Upper lobe of left lung (tissue), 4 donors: ENCODE results near the gene GNG5.

Experiments used
- EP300 ChIP-seq, 4 donors: sonication (generic); formaldehyde crosslinking; IDR thresholded peaks; one replicate each; pipeline ENCODE4 v1.5.1; 2017; ENCODE audit warnings: antibody characterized with exemption in 4 of 4, control low read depth in 2 of 4
- TF ChIP-seq, protein P1 (sequence below), 6 experiments: fragments of 450-650 bp in 4 of 6; fragments of 200-600 bp in 2 of 6; sonication (generic) in 2 of 6; IDR thresholded peaks; one replicate each; pipeline ENCODE4 v1.5.1; 2016 to 2019; ENCODE audit warnings: antibody characterized with exemption in 6 of 6

DNA sequence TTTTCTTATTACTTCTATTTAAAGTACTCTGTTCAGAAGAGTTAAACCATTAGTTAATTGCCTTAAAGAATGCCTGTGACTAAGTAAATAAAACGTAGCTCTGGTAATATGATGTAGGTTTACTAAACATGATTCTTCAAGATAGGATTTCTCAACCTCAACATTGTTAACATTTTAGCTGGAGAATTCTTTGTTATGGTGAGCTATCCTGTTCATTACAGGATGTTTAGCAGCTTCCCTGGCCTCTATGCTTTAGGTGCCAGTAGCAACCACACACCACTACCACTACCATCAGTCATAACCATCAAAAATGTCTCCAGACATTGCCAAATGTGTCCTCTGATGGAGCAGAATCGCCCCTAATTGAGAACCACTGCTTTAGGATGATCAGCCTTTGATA is 16.6 kb downstream of the GNG5 start:
- TF ChIP-seq, protein P1, sequence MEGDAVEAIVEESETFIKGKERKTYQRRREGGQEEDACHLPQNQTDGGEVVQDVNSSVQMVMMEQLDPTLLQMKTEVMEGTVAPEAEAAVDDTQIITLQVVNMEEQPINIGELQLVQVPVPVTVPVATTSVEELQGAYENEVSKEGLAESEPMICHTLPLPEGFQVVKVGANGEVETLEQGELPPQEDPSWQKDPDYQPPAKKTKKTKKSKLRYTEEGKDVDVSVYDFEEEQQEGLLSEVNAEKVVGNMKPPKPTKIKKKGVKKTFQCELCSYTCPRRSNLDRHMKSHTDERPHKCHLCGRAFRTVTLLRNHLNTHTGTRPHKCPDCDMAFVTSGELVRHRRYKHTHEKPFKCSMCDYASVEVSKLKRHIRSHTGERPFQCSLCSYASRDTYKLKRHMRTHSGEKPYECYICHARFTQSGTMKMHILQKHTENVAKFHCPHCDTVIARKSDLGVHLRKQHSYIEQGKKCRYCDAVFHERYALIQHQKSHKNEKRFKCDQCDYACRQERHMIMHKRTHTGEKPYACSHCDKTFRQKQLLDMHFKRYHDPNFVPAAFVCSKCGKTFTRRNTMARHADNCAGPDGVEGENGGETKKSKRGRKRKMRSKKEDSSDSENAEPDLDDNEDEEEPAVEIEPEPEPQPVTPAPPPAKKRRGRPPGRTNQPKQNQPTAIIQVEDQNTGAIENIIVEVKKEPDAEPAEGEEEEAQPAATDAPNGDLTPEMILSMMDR (IDR thresholded peaks at IDR 0.05) = no peak
- no peak for TF ChIP-seq EP300 (IDR thresholded peaks at IDR 0.05)
